K562 (cell line): ENCODE results near the gene ANKRD24. TPM values are rescaled to one million over a fixed set of nuclear protein-coding genes. Genes with fewer than 3 reads are reported as not detected.

ENCODE experiments used
- ATAC-seq: fragments of 200-7000 bp; cut with Tn5 transposase; 3 replicates; pipeline ENCODE4 v1.9.1; 2020; ENCODE audit warnings: moderate library complexity
- BruUV-seq: library from RNA; stranded (reverse); fragments of 400-500 nt; replicated peaks from 2 replicates; lab custom pipeline; 2021; lab: Mats Ljungman, UMichigan
- CTCF ChIA-PET: fragments of 300-600 bp; formaldehyde crosslinking; extraction: SDS; loops from one replicate; lab custom pipeline; 2021; ENCODE audit warnings: low intra/inter-chr PET ratio; lab: Yijun Ruan, JAX
- POLR2A ChIA-PET: fragments of 300-600, 350-650 bp; sonication (Branson Sonifier 250); formaldehyde crosslinking; extraction: SDS; loops from one replicate; lab custom pipeline; 2021; ENCODE audit warnings: antibody characterized with exemption, inconsistent platforms; lab: Yijun Ruan, JAX
- DNase-seq, 4 experiments: peaks; one replicate each; pipeline versions ENCODE4 v3.0.0 to v3.0.0-alpha.2; 2011 to 2018; ENCODE audit warnings: low spot score in 3 of 4, mixed read lengths in 3 of 4; ENCODE audit errors: extremely low read depth in 1 of 4
- FAIRE-seq: peaks from 2 replicates; lab custom pipeline; 2011; peaks lifted over from hg19 to GRCh38; lab: Jason Lieb, UNC
- H2AFZ ChIP-seq: 2 replicates; pipeline ENCODE4 v1.6.0; 2011; ENCODE audit warnings: low read depth, low read length, control low read depth, inconsistent platforms
- H3K27ac ChIP-seq: fragments of 200-600 bp; 3 replicates; pipeline ENCODE4 v1.8.0; 2011; ENCODE audit warnings: low read depth, mild to moderate bottlenecking, control low read depth, inconsistent platforms, low read length, moderate library complexity, mixed read lengths; ENCODE audit errors: extremely low read depth
- H3K27me3 ChIP-seq, 2 experiments: fragments of 300-600 bp in 1 of 2; 2 replicates in 1 of 2; 3 replicates in 1 of 2; pipeline versions ENCODE4 v1.6.0 to v1.8.0; 2011; ENCODE audit warnings: inconsistent platforms in 2 of 2, low read length in 2 of 2, mild to moderate bottlenecking in 1 of 2, mixed read lengths in 1 of 2, moderate library complexity in 1 of 2; ENCODE audit not compliant: control insufficient read depth in 2 of 2, insufficient read depth in 2 of 2
- H3K36me3 ChIP-seq: fragments of 300-600 bp; 3 replicates; pipeline ENCODE4 v1.8.0; 2011; ENCODE audit warnings: mild to moderate bottlenecking, low read length, inconsistent platforms; ENCODE audit not compliant: control insufficient read depth, insufficient read depth
- H3K4me1 ChIP-seq, 2 experiments: fragments of 200-600 bp in 1 of 2; replicated peaks in 1 of 2; 2 replicates in 1 of 2; 3 replicates in 1 of 2; pipeline versions ENCODE4 v1.5.1 to v1.8.0; 2011; ENCODE audit warnings: inconsistent platforms in 2 of 2, low read length in 2 of 2, mild to moderate bottlenecking in 1 of 2, mixed read lengths in 1 of 2, moderate library complexity in 1 of 2; ENCODE audit not compliant: control insufficient read depth in 2 of 2, insufficient read depth in 2 of 2
- H3K4me2 ChIP-seq: 2 replicates; pipeline ENCODE4 v1.6.1; 2011; ENCODE audit warnings: low read length, control low read depth, inconsistent platforms, mixed read lengths; ENCODE audit not compliant: insufficient read depth
- H3K4me3 ChIP-seq: fragments of 200-600 bp; sonication (generic), shearing (Covaris generic); 2 replicates; pipeline ENCODE4 v1.5.1; 2016; ENCODE audit warnings: control low read depth, inconsistent platforms
- H3K79me2 ChIP-seq: fragments of 200-600 bp; 3 replicates; pipeline ENCODE4 v1.8.0; 2011; ENCODE audit warnings: low read length, inconsistent platforms; ENCODE audit not compliant: control insufficient read depth, insufficient read depth
- H3K9ac ChIP-seq, 2 experiments: 2 replicates each; pipeline versions ENCODE4 v1.6.0 to v1.6.1; 2011; ENCODE audit warnings: low read depth in 2 of 2, low read length in 2 of 2, control low read depth in 1 of 2, inconsistent platforms in 1 of 2, mild to moderate bottlenecking in 1 of 2, mixed read lengths in 1 of 2; ENCODE audit not compliant: insufficient read depth in 1 of 2
- H3K9me1 ChIP-seq: one replicate; pipeline ENCODE4 v1.6.0; 2011; ENCODE audit warnings: inconsistent platforms, mild to moderate bottlenecking, low read length, moderate library complexity; ENCODE audit not compliant: control insufficient read depth, insufficient read depth
- H3K9me3 ChIP-seq: replicated peaks from 2 replicates; pipeline ENCODE4 v1.5.1; 2011; ENCODE audit warnings: low read depth, low read length, inconsistent platforms; ENCODE audit not compliant: control insufficient read depth, insufficient read depth
- H4K20me1 ChIP-seq: replicated peaks from 2 replicates; pipeline ENCODE4 v1.6.1; 2011; ENCODE audit warnings: low read length, inconsistent platforms, mixed read lengths; ENCODE audit not compliant: control insufficient read depth, insufficient read depth
- ARID2 ChIP-seq: fragments of 450-650 bp; IDR thresholded peaks from 2 replicates; pipeline ENCODE4 v1.6.1; 2017; ENCODE audit warnings: antibody characterized with exemption, mild to moderate bottlenecking
- CTBP1 ChIP-seq: fragments of 450-650 bp; IDR thresholded peaks from 2 replicates; pipeline ENCODE4 v1.6.1; 2016; ENCODE audit warnings: borderline replicate concordance
- DACH1 ChIP-seq: fragments of 450-650 bp; IDR thresholded peaks from 2 replicates; pipeline ENCODE4 v1.6.1; 2018; ENCODE audit not compliant: partially characterized antibody
- FOSL1 ChIP-seq: fragments of 200-800 bp; sonication (Bioruptor generic); conservative IDR thresholded peaks from 2 replicates; pipeline ENCODE4 v1.6.1; 2016; ENCODE audit warnings: missing genetic modification characterization, missing compliant biosample characterization
- HDAC3 ChIP-seq: fragments of 450-650 bp; IDR thresholded peaks from 2 replicates; pipeline ENCODE4 v1.6.1; 2018; ENCODE audit warnings: borderline replicate concordance, mild to moderate bottlenecking, moderate library complexity; ENCODE audit not compliant: partially characterized antibody
- HLTF ChIP-seq: fragments of 450-650 bp; IDR thresholded peaks from 2 replicates; pipeline ENCODE4 v1.6.1; 2016
- ILK ChIP-seq: fragments of 450-650 bp; IDR thresholded peaks from 2 replicates; pipeline ENCODE4 v1.6.1; 2016; ENCODE audit warnings: missing genetic modification characterization, low read depth, mild to moderate bottlenecking, missing compliant biosample characterization, moderate library complexity, borderline replicate concordance
- POLR2G ChIP-seq: fragments of 200-400 bp; formaldehyde crosslinking; IDR thresholded peaks from 2 replicates; pipeline ENCODE4 v1.6.1; 2017; ENCODE audit warnings: low read depth, mild to moderate bottlenecking, antibody characterized with exemption, low read length, moderate library complexity
- POLR2H ChIP-seq: IDR thresholded peaks from 2 replicates; pipeline ENCODE4 v1.6.1; 2016; ENCODE audit warnings: missing genetic modification characterization, low read depth, mild to moderate bottlenecking, control low read depth, missing compliant biosample characterization, moderate library complexity
- RCOR1 ChIP-seq, 2 experiments: IDR thresholded peaks; 2 replicates each; pipeline ENCODE4 v1.6.1; 2012; ENCODE audit warnings: low read depth in 2 of 2, low read length in 2 of 2, borderline replicate concordance in 1 of 2, improper control_type of control experiment in 1 of 2
- TAF1 ChIP-seq: IDR thresholded peaks from 2 replicates; pipeline ENCODE4 v1.6.1; 2011; ENCODE audit warnings: mild to moderate bottlenecking, low read length, moderate library complexity; ENCODE audit not compliant: insufficient read depth, control insufficient read depth, severe bottlenecking; ENCODE audit errors: extremely low read depth
- ZBTB8A ChIP-seq: fragments of 450-650 bp; IDR thresholded peaks from 2 replicates; pipeline ENCODE4 v1.6.1; 2018; ENCODE audit warnings: mild to moderate bottlenecking, moderate library complexity; ENCODE audit not compliant: partially characterized antibody
- ZNF175 ChIP-seq: fragments of 200-800 bp; sonication (Bioruptor generic); IDR thresholded peaks from 2 replicates; pipeline ENCODE4 v1.6.1; 2016; ENCODE audit warnings: low read depth, mild to moderate bottlenecking, missing genetic modification characterization, missing compliant biosample characterization
- ZNF239 ChIP-seq: fragments of 250-450 bp; sonication (Bioruptor Pico); IDR thresholded peaks from 2 replicates; pipeline ENCODE4 v1.4.0; 2020; ENCODE audit warnings: mild to moderate bottlenecking
- WGBS: fragments of 100-300 bp; shearing (Covaris generic); methylation state at CpG from one replicate; pipeline ENCODE4 v1.1.6; 2016; ENCODE audit warnings: low coverage, mixed read lengths; ENCODE audit not compliant: insufficient coverage; ENCODE audit errors: missing lambda C conversion rate; 5-methylcytosine and 5-hydroxymethylcytosine counted together
- in situ Hi-C: fragments of 300-500 bp; cut with MboI; formaldehyde crosslinking; loops from 4 replicates; pipeline ENCODE4 v1.15.0; 2018; ENCODE audit warnings: inconsistent platforms, mixed read lengths
- intact Hi-C: fragments of 100-400 bp; cut with micrococcal nuclease; formaldehyde crosslinking; loops from 2 replicates; pipeline ENCODE4 v1.14.2; 2022
- polyA plus RNA-seq, 8 experiments: library from polyadenylated mRNA; depleted of rRNA in 4 of 8; stranded (reverse) in 5 of 8; unstranded in 3 of 8; fragments of >200 nt; fragmentation: Nextera tagmentation in 2 of 8; fragmentation: Illumina TruSeq in 1 of 8; extraction: Ambion mirVana in 2 of 8; extraction: Trizol in 1 of 8; gene quantifications; 2 replicates each; pipeline versions ENCODE4 v1.2.1 to v1.2.3, GENCODE V29; 2011 to 2014; ENCODE audit warnings: inconsistent platforms in 1 of 8, missing spikeins in 1 of 8
- total RNA-seq, 7 experiments: library from RNA; depleted of rRNA in 6 of 7; stranded (reverse); fragments of >200 nt in 6 of 7; fragmentation: Illumina TruSeq in 2 of 7; extraction: Trizol in 2 of 7; gene quantifications; 2 replicates each; pipeline versions ENCODE4 v1.2.1 to v1.2.3, GENCODE V29; 2011 to 2021; ENCODE audit warnings: low replicate concordance in 1 of 7
- TF ChIP-seq, protein P1 (sequence below): sonication (generic); formaldehyde crosslinking; IDR thresholded peaks from 2 replicates; pipeline ENCODE4 v1.8.1; 2023; ENCODE audit warnings: mild to moderate bottlenecking, missing genetic modification reagents
- TF ChIP-seq, protein P2 (sequence below): sonication (generic); formaldehyde crosslinking; IDR thresholded peaks from 2 replicates; pipeline ENCODE4 v1.8.0; 2022; ENCODE audit warnings: mild to moderate bottlenecking, low read depth, missing genetic modification reagents

ANKRD24 gene
- total and polyA plus RNA-seq, 9 of the 15 experiments (the other 6 are each of a cell fraction or from before 2014, with no cell fraction given) = 0.07 to 0.12 (median 0.09) TPM; not detected in 5

DNA sequence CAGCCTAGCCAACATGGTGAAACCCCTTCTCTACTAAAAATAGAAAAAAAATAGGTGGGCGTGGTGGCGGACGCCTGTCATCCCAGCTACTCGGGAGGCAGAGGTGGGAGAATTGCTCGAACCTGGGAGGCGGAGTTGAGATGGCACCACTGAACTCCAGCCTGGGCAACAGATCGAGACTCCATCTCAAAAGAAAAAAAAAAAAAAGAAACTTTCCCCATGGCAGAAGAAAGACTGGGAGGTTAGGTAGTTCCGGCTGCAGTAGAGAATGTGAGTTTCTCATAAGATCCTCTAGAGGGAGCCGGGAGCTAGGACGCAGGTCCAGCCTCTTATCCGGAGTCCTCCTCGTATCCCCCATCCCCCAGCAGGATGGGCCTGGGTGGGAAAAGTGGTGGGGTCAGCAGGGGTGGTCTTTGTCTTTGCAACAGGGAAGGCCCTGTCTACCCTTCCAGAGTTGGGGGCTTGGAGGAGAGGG is 42.2 kb upstream of the ANKRD24 start:
- in situ Hi-C loops = no loop called here
- ChIA-PET CTCF (interaction anchor here (0.7 to 1.2 kb wide), 4 partner anchors 25 to 152 kb away, joined by 3 to 4 read pairs (median 4); no protein-coding TSS in a partner anchor), POLR2A (interaction anchor here (0.6 to 2.0 kb wide), 6 partner anchors 13 to 1011 kb away, joined by 3 to 9 read pairs (median 4); partner anchors contain the start of genes CREB3L3 and EEF2)
- H3K79me2 ChIP-seq = no peaks in the 10 kb centered on the region
- H3K9ac ChIP-seq = no peak overlapping the region
- H3K4me1 ChIP-seq = peaks cover 0 to 17% of the 10 kb centered on the region in 2 experiments; a peak in 2 of 5 replicates
- no peaks in the 10 kb centered on the region for H3K9me3 ChIP-seq
- H3K36me3 ChIP-seq = no peaks in the 10 kb centered on the region
- DNase-seq (peak; percentile 78 to 81 (median 79)), ATAC-seq (peak; percentile 95), FAIRE-seq (peak; percentile 89)
- BruUV-seq = no TSS peak
- H3K4me2 ChIP-seq = no peak overlapping the region; the same call in 1 of the 2 replicates
- no peaks in the 10 kb centered on the region for H4K20me1 ChIP-seq
- intact Hi-C loops = loop anchor here (1.0 kb wide), 2 partner anchors 46 to 64 kb away; no protein-coding TSS in a partner anchor
- H3K4me3 ChIP-seq = no peak overlapping the region
- H3K27me3 ChIP-seq = no peaks in the 10 kb centered on the region
- H2AFZ ChIP-seq = no peak overlapping the region
- no peak overlapping the region for H3K27ac ChIP-seq
- 19% methylated on average over 12 of the region's 12 CpGs for WGBS
- no peaks in the 10 kb centered on the region for H3K9me1 ChIP-seq
- TF ChIP-seq HDAC3 (no peak), ILK (tag) (no peak), TAF1 (no peak), ARID2 (peak; percentile 56; the same call in 1 of the 2 replicates), POLR2H (tag) (no peak), ZNF175 (CRISPR knock-in tag) (no peak), HLTF (0 out of 2 replicates have a peak, but pooled peaks have one; percentile 53), DACH1 (no peak), CTBP1 (no peak), FOSL1 (tag) (no peak), POLR2G (no peak), ZBTB8A (no peak), ZNF239 (CRISPR knock-in tag) (no peak), RCOR1 (IDR thresholded peaks at IDR 0.05; ENCODE audit: borderline replicate concordance in 1 of 2, low read depth in 2 of 2, low read length in 2 of 2) (0 out of 4 replicates have a peak, but pooled peaks of 1 of the 2 experiments have one; percentile 22)
- TF ChIP-seq, protein P1, sequence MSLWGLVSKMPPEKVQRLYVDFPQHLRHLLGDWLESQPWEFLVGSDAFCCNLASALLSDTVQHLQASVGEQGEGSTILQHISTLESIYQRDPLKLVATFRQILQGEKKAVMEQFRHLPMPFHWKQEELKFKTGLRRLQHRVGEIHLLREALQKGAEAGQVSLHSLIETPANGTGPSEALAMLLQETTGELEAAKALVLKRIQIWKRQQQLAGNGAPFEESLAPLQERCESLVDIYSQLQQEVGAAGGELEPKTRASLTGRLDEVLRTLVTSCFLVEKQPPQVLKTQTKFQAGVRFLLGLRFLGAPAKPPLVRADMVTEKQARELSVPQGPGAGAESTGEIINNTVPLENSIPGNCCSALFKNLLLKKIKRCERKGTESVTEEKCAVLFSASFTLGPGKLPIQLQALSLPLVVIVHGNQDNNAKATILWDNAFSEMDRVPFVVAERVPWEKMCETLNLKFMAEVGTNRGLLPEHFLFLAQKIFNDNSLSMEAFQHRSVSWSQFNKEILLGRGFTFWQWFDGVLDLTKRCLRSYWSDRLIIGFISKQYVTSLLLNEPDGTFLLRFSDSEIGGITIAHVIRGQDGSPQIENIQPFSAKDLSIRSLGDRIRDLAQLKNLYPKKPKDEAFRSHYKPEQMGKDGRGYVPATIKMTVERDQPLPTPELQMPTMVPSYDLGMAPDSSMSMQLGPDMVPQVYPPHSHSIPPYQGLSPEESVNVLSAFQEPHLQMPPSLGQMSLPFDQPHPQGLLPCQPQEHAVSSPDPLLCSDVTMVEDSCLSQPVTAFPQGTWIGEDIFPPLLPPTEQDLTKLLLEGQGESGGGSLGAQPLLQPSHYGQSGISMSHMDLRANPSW (CRISPR knock-in tag) = no peak
- TF ChIP-seq, protein P2, sequence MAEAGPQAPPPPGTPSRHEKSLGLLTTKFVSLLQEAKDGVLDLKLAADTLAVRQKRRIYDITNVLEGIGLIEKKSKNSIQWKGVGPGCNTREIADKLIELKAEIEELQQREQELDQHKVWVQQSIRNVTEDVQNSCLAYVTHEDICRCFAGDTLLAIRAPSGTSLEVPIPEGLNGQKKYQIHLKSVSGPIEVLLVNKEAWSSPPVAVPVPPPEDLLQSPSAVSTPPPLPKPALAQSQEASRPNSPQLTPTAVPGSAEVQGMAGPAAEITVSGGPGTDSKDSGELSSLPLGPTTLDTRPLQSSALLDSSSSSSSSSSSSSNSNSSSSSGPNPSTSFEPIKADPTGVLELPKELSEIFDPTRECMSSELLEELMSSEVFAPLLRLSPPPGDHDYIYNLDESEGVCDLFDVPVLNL = no peak
